Non-pigmented ciliary epithelial cell (primary cell): ENCODE results near the gene SLC38A6.

Source experiments
- DNase-seq: peaks from one replicate; pipeline ENCODE4 v3.0.0-alpha.2; 2010; ENCODE audit warnings: low read depth

The SLC38A6 gene

GRCh38 chr14:60980811-60981632 lies at the start of gene SLC38A6, which contains the start of gene TRMT5:
SLC38A6 (plus strand) TSS chr14:60981245; CDS start chr14:60981278, 33 bp downstream.
TRMT5 (minus strand) TSS chr14:60981079; CDS start chr14:60980973, 106 bp downstream.
- DNase-seq = peak; percentile 85

GRCh38 chr14:60933920-60934655 lies 47.0 kb upstream of the SLC38A6 start:
- no peak for DNase-seq

GRCh38 chr14:60935319-60935718 lies 45.7 kb upstream of the SLC38A6 start:
- DNase-seq = no peak

- DNase-seq = no peak
These were observed 37.4 kb upstream of the SLC38A6 start for GRCh38 chr14:60943637-60944032.

- no peak for DNase-seq
These were observed 36.8 kb upstream of the SLC38A6 start for GRCh38 chr14:60944204-60944603.

- DNase-seq = no peak
These were observed 35.1 kb upstream of the SLC38A6 start for GRCh38 chr14:60945984-60946383.

GRCh38 chr14:60946773-60947172 lies 34.3 kb upstream of the SLC38A6 start:
- no peak for DNase-seq

GRCh38 chr14:60951776-60952435 lies 29.1 kb upstream of the SLC38A6 start:
- no peak for DNase-seq

GRCh38 chr14:60956202-60956601 lies 24.8 kb upstream of the SLC38A6 start:
- DNase-seq = no peak

- DNase-seq = no peak
These were observed 24.4 kb upstream of the SLC38A6 start for GRCh38 chr14:60956632-60957031.

- no peak for DNase-seq
These were observed 22.9 kb upstream of the SLC38A6 start for GRCh38 chr14:60958146-60958545.

- DNase-seq = no peak
These were observed 17.3 kb upstream of the SLC38A6 start for GRCh38 chr14:60963761-60964160.

- DNase-seq = no peak
These were observed 16.1 kb upstream of the SLC38A6 start for GRCh38 chr14:60964904-60965303.

- no peak for DNase-seq
These were observed 15.6 kb upstream of the SLC38A6 start for GRCh38 chr14:60965402-60965801.

- DNase-seq = no peak
These were observed 12.9 kb upstream of the SLC38A6 start for GRCh38 chr14:60968099-60968498.

- DNase-seq = no peak
These were observed 12.4 kb upstream of the SLC38A6 start for GRCh38 chr14:60968671-60969070.

GRCh38 chr14:60970146-60970545 lies 10.9 kb upstream of the SLC38A6 start:
- DNase-seq = no peak

- no peak for DNase-seq
These were observed 9.8 kb upstream of the SLC38A6 start for GRCh38 chr14:60971271-60971670.

- no peak for DNase-seq
These were observed 8.8 kb upstream of the SLC38A6 start for GRCh38 chr14:60972295-60972694.

- DNase-seq = no peak
These were observed 8.0 kb upstream of the SLC38A6 start for GRCh38 chr14:60973070-60973469.

GRCh38 chr14:60974090-60974651 lies 6.9 kb upstream of the SLC38A6 start:
- no peak for DNase-seq

- DNase-seq = no peak
These were observed 5.5 kb upstream of the SLC38A6 start for GRCh38 chr14:60975551-60975950.
